PC-9 (cell line): ENCODE measurements around the gene ATXN3L.

ENCODE experiments used
- EZH2 ChIP-seq: fragments of 200-600 bp; sonication (generic); IDR thresholded peaks from 2 replicates; pipeline ENCODE4 v1.8.0; 2017; ENCODE audit warnings: antibody characterized with exemption, low read depth
- TF ChIP-seq, protein P1 (sequence below): fragments of 200-600 bp; sonication (generic); conservative IDR thresholded peaks from 2 replicates; pipeline ENCODE4 v1.6.1; 2017; ENCODE audit warnings: mixed run types, antibody characterized with exemption, mild to moderate bottlenecking, moderate library complexity

GRCh38 chrX:13369256-13370030, 49.6 kb upstream of the ATXN3L start:
- TF ChIP-seq, protein P1, sequence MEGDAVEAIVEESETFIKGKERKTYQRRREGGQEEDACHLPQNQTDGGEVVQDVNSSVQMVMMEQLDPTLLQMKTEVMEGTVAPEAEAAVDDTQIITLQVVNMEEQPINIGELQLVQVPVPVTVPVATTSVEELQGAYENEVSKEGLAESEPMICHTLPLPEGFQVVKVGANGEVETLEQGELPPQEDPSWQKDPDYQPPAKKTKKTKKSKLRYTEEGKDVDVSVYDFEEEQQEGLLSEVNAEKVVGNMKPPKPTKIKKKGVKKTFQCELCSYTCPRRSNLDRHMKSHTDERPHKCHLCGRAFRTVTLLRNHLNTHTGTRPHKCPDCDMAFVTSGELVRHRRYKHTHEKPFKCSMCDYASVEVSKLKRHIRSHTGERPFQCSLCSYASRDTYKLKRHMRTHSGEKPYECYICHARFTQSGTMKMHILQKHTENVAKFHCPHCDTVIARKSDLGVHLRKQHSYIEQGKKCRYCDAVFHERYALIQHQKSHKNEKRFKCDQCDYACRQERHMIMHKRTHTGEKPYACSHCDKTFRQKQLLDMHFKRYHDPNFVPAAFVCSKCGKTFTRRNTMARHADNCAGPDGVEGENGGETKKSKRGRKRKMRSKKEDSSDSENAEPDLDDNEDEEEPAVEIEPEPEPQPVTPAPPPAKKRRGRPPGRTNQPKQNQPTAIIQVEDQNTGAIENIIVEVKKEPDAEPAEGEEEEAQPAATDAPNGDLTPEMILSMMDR, result no peak
- TF ChIP-seq EZH2, result no peak
